NCI-H1048 (cell line): ENCODE results near the gene DNMBP.
"Not testable (repeated sequence)": the region's sequence is repeated elsewhere in the genome, so short reads cannot be mapped to it uniquely, and the experiment has no call there.

ENCODE experiments used
- DNase-seq: peaks from one replicate; lab custom pipeline; 2025; lab: John Stamatoyannopoulos, UW

The DNMBP gene

DNA sequence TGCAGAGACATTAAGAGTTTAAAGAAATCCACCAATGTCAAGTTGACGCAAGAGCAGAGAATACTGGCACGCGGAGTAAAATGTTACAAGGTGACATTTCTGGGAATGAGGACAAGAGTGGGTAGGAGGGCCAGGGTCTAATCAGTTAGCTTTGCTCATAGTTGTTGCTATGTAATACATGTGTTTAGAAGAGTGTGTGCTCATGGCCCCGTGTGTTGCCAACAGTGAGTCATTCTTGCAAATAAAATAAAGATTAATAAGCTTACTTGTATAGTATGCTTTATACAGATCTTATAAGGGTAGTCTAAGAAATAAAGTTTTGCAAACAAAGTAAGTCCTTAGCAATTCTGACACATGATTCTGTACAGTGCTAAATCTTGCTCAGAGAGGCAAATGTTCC is 64.5 kb downstream of the DNMBP start:
- DNase-seq = no peak

GRCh38 chr10:99944860-99945259 is 64.9 kb downstream of the DNMBP start:
- DNase-seq = no peak

DNA sequence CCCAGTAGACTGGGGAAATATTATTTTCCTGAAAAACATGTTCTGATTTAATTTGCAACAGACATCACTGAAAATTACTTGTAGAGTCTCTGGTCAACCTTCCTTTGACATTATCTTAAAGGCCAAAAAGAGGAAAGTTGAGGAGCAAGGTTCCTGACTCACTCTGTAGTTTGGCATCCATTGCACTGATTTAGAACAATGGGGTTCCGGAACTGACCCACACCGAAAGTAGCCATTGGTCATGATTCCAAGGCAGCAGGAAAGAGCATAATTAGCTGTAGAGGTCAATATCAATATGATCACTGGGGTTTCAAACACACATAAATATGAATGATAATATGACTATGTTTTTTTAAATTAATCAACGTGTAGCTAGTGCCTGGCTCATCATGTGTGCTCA is 65.8 kb downstream of the DNMBP start:
- DNase-seq = no peak

DNA sequence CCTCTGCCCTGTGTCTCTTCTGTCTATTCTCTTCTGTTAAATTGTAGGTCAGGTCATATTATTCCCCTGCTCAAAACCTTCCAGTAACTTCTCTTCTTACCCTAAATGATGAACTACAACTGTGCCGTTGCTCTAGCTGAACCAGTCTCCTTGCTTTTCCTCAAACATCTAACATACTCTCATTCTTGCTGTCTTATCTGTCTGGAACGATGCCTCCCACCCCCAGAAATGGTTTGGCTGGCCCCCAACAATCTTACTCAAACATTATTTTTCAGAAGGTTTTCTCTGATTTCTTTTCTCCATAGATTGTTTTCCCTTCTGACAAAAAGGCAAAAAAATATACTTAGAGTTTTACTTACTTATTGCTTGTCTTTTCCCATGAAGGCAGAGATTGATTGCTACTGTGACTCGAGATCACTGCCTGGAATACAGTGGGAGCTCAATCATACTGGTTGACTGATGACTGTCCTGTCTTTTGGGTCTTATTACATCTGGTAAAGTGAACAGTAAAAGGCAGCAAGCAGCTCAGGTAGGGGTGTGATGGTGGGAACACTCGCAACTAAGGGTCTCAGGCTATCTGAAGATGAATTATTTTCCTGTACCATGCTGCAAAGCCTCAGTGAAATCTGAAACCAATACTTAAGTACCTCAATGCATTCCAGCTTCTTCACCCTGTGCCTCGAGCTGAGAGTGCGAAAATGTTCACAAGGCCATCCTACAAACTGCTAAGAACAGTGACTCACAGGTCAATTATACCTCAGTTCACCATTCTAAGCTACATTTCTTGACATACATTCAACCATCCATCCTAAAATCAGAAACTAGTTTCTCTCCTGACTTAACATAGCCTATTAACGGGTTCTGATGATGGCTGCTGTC is 67.6 kb downstream of the DNMBP start:
- no peak for DNase-seq

GRCh38 chr10:99938563-99938962 is 71.2 kb downstream of the DNMBP start:
- no peak for DNase-seq

- no peak for DNase-seq
Measured at GRCh38 chr10:99937630-99938029, 72.1 kb downstream of the DNMBP start.

DNA sequence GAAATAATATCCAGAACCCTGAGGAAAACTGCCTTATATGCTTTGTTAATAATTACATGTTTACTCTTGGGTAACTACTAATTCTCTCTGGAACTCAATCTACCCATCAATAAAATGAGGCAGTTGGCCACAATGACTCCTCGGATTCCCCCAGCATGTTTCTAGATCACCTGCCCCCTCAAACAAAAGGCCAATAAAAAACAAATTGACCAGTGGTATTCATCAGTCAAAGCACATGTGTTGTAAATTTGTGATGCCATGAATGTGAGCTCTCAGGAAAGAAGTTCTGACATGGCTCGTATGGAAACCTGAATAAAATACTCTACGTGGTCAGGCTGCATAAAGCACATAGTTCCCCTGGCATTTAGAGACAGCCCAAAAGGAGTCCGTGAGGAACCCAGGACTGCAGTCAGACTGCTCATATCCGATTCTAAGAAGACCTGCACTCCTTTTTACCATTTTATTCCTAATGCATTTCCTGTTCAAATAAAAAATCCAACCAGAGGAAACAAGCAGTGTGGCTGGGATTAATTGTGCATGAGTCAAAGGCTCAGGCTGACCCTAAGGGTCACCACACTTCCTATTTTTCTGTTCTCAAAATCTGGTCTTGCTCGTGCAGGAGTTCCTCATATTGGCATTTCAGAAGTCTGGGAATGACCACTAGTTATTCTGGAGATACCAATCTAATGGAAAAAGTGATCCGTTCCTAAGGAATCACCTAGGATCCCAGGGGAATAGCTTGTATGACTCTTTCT is 77.4 kb downstream of the DNMBP start:
- DNase-seq = not testable (repeated sequence)

DNA sequence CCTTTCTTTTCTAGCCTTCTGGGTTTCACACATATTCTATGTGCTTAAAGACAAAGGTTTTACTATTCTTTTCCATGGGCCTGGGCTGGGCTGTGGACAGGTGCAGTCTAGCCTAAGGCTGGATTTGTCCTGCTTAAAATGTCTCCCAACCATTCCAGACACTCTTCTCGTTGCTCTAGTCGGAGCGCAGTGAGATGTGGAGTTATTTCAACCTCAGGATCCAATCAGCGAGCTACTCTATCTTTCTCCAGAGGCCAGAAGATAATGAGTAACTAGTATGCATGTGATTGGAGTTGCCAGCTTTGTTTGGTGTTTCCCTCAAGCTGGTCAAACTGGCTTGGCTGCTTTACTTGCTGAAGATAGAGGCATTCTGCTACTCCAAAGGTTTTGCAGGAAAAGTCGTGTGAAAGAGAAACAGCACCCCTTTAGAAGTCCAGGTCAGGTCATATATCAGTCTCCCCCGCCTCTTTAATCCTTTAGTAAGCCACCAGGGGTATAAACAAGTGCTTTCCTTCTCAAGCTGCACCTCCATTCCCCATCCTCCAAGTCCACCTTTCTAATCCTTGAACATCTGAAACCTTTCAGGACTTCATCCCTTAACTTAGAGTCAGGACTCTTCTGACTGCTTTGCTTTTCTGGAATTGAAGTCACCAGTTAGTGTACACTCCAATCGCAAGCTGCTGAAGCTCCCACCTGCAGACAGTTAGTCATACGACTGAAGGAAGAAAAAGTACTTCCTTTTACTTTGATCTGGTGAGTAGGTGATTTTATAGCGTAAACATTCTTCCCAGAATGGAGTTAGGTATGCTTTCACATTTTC is 78.8 kb downstream of the DNMBP start:
- peak; percentile 89 for DNase-seq

GRCh38 chr10:99929360-99929759 is 80.4 kb downstream of the DNMBP start:
- no peak for DNase-seq

DNA sequence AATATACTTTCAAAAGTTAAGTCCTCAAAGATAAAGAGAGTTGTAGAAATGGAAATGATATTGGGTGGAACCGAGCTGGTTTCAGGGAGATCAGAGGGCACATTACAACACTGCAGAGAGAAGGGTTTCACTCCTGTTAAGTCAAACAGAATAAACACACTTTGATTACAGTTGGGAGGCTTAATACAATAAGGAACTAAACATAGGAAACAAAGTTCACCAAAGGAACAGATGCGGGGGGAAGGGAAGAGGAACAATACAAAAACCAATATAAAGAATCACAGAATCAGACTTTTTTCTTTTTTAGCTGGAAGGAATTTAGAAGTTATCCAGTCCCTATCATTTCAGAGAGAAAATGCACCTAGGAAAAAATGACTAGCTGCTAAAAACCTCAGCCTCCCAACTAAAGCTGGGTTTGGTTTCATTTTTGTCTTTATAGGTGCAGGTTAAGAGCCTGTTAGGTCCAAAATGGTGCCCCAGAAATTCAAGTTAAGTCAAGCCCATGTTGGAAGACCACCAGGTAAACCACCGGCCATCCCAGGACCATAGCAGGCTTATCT is 81.9 kb downstream of the DNMBP start:
- no peak for DNase-seq

DNA sequence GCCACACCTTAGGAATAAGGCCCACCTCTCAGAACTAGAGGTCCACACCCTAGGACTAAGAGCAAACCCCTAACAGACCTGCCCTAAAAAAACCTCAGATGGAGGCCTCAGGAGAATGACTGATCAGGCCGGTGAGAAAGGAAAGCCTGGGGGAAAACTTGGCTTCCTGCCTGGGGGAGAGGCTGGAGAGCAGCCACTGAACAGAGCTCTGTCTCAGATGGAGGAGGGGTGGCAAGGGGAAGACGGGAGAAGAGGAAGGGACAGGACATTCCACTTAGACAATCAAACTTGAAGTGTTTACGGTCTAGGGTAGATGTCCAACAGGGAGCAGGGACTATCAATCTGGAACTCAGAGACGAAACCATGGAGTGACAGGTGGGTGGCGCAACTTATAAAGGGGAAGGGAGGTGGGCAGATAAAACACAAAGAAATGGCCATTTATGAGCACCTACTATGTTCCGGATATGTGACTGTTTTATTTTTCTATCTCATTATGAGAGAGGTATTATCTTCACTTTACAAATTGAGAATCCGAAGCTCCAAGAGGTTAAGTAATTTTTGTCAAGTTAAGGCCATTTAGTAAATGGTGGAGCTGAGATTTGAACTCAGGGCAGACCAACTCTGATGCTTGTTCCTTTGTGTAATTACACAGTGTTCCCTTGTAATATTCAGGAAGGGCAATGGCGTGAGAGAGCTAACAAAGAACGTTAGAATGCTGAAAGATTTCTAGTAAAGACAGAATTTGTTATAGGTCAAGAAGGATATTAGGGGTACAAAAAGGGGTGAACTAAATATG is 82.6 kb downstream of the DNMBP start:
- DNase-seq = no peak

GRCh38 chr10:99924451-99925255 is 85.1 kb downstream of the DNMBP start:
- DNase-seq = no peak

DNA sequence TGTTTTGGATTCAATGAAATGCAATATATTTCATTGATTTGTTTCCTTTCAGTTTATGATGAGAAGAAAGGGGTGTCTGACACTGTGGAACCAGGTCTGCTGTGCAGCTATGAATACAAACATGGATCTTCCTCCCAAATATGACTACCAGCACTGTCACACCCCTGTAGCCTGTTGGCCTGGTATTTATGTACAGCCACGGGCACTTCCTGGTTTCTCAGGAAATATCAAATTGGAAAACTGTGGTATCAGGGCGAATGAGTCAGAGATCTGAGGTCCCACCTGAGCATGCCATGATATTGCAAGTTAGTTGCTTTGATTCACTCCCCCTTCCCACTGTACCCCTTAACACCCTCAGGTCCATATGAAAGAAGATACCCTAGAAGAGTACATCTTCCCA is 87.8 kb downstream of the DNMBP start:
- no peak for DNase-seq

GRCh38 chr10:99920901-99921300 is 88.8 kb downstream of the DNMBP start:
- DNase-seq = no peak

- DNase-seq = no peak
Measured at GRCh38 chr10:99920486-99920885, 89.3 kb downstream of the DNMBP start.

GRCh38 chr10:99917963-99918825 is 91.6 kb downstream of the DNMBP start:
- peak; percentile 76 for DNase-seq

DNA sequence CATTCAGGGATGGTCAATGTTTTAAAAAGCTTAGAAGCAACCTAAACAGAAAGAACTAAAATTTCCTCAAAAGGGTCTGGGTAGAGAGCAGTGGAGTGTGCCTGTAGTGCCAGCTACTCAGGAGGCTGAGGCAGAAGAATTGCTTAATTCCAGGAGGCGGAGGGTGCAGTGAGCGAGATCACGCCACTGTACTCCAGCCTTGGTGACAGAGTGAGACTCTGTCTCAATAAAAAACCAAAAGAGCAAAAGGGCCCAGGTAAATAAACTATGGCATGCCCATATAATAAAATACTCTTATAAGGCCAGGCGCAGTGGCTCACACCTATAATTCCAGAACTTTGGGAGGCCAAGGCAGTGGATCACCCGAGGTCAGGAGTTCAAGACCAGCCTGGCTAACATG is 93.0 kb downstream of the DNMBP start:
- DNase-seq = no peak

DNA sequence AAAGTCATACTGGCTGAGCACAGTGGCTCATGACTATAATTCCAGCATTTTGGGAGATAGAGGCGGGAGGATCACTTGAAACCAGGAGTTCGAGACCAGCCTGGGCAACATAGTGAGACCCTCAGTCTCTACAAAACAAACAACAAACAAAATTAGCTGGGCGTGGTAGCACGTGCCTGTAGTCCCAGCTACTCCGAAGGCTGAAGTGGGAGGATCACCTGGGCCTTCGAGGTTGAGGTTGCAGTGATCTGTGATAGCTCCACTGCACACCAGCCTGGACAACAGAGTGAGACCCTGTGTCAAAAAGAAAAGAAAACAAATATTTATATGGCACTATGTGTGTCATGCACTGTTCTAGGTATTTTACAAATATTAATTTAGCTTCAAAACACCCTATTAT is 94.3 kb downstream of the DNMBP start:
- DNase-seq = no peak

DNA sequence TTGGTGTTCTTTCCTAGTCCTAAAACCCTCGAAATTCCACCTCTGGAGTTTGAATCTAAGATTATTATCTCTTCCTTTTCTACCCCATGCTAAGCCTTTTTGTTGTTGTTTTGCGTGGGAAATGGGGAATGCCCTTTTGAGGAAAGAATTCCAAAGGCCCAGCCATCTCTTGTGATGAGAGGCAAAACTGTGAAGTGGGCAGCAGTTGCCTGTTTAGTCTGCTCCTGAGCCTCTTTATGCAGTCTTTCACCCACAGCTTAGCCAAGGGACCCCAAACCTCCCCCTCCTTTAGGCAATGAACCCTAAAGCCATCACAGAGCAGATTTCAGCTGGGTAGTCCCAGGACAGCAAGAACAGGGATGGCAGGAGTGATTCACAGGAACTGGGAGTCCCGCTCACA is 95.5 kb downstream of the DNMBP start:
- DNase-seq = no peak
